Hindlimb muscle (tissue), 1 donor: ENCODE measurements around the gene ZBTB44. TPM values are rescaled to one million over a fixed set of nuclear protein-coding genes. Genes with fewer than 3 reads are reported as not detected.

Experiments
- DNase-seq: peaks from one replicate; pipeline ENCODE4 v3.0.0-alpha.2; 2013
- polyA plus RNA-seq: library from polyadenylated mRNA; unstranded; fragments of 120-200 nt; gene quantifications from one replicate; pipeline ENCODE4 v1.2.1, GENCODE V29; 2013; ENCODE audit not compliant: insufficient read length

The ZBTB44 gene
- polyA plus RNA-seq, 1 donor, result 30.1 TPM

- no peak for DNase-seq
Observed at GRCh38 chr11:130214861-130215530, 99.7 kb downstream of the ZBTB44 start.

- no peak for DNase-seq
Observed at GRCh38 chr11:130213979-130214281, 100.8 kb downstream of the ZBTB44 start.

- peak; percentile 57 for DNase-seq
Observed at GRCh38 chr11:130213143-130213978, 101.4 kb downstream of the ZBTB44 start.

- no peak for DNase-seq
Observed at GRCh38 chr11:130212431-130212961, 102.2 kb downstream of the ZBTB44 start.

- DNase-seq, result no peak
Observed at GRCh38 chr11:130211781-130212401, 102.8 kb downstream of the ZBTB44 start.

- no peak for DNase-seq
Observed at GRCh38 chr11:130211144-130211543, 103.6 kb downstream of the ZBTB44 start.

GRCh38 chr11:130209954-130210854, 104.5 kb downstream of the ZBTB44 start:
- no peak for DNase-seq

GRCh38 chr11:130209128-130209932, 105.4 kb downstream of the ZBTB44 start:
- no peak for DNase-seq

GRCh38 chr11:130208241-130209127, 106.2 kb downstream of the ZBTB44 start:
- DNase-seq, result no peak

GRCh38 chr11:130206141-130206540, 108.6 kb downstream of the ZBTB44 start:
- DNase-seq, result no peak

- DNase-seq, result no peak
Observed at GRCh38 chr11:130204703-130205095, 110.0 kb downstream of the ZBTB44 start.

- no peak for DNase-seq
Observed at GRCh38 chr11:130203766-130204702, 110.7 kb downstream of the ZBTB44 start.

- DNase-seq, result no peak
Observed at GRCh38 chr11:130202818-130203689, 111.7 kb downstream of the ZBTB44 start.

- DNase-seq, result no peak
Observed at GRCh38 chr11:130202009-130202817, 112.5 kb downstream of the ZBTB44 start.

GRCh38 chr11:130201026-130201425, 113.7 kb downstream of the ZBTB44 start:
- no peak for DNase-seq

- no peak for DNase-seq
Observed at GRCh38 chr11:130199792-130200191, 114.9 kb downstream of the ZBTB44 start.

GRCh38 chr11:130198964-130199363, 115.8 kb downstream of the ZBTB44 start:
- no peak for DNase-seq
